Natural killer cell (primary cell): ENCODE results near the gene KDM4B. TPM values are rescaled to one million over a fixed set of nuclear protein-coding genes. Genes with fewer than 3 reads are reported as not detected.

Experiments
- ATAC-seq, 3 donors: fragments of 150-1000 bp in 2 of 3; fragments of 200-7000 bp in 1 of 3; cut with Tn5 transposase; 1 replicate in 1 of 3; 2 replicates in 2 of 3; pipeline ENCODE4 v1.10.0; 2021; ENCODE audit warnings: mild to moderate bottlenecking in 2 of 3, moderate library complexity in 2 of 3
- DNase-seq, 2 donors: peaks; one replicate each; pipeline versions ENCODE4 v3.0.0 to v3.0.0-alpha.2; 2013 to 2021; ENCODE audit warnings: mixed read lengths in 1 of 2
- H3K27ac ChIP-seq: one replicate; pipeline ENCODE4 v1.5.1; 2013; ENCODE audit warnings: mild to moderate bottlenecking, low read length
- H3K27me3 ChIP-seq: one replicate; pipeline ENCODE4 v1.6.1; 2013; ENCODE audit warnings: low read length; ENCODE audit not compliant: control insufficient read depth, insufficient read depth
- H3K36me3 ChIP-seq: one replicate; pipeline ENCODE4 v1.6.1; 2013; ENCODE audit warnings: low read length; ENCODE audit not compliant: control insufficient read depth, insufficient read depth
- H3K4me1 ChIP-seq: one replicate; pipeline ENCODE4 v1.6.1; 2013; ENCODE audit warnings: low read length; ENCODE audit not compliant: control insufficient read depth, insufficient read depth
- H3K4me3 ChIP-seq: one replicate; pipeline ENCODE4 v1.5.1; 2013; ENCODE audit warnings: low read length
- H3K9me3 ChIP-seq: one replicate; pipeline ENCODE4 v1.6.1; 2013; ENCODE audit warnings: low read length; ENCODE audit not compliant: control insufficient read depth, insufficient read depth
- H3K27ac Mint-ChIP-seq, 2 donors: one replicate each; pipeline ENCODE4 v1.8.0; 2022; ENCODE audit warnings: mild to moderate bottlenecking in 2 of 2, mixed read lengths in 2 of 2, moderate library complexity in 1 of 2
- H3K27me3 Mint-ChIP-seq, 2 donors: one replicate each; pipeline ENCODE4 v1.8.0; 2022; ENCODE audit warnings: low read depth in 2 of 2, mixed read lengths in 2 of 2
- H3K36me3 Mint-ChIP-seq: one replicate; pipeline ENCODE4 v1.8.0; 2022; ENCODE audit warnings: mixed read lengths
- H3K4me1 Mint-ChIP-seq, 2 donors: one replicate each; pipeline ENCODE4 v1.8.0; 2022; ENCODE audit warnings: mixed read lengths in 2 of 2
- H3K4me3 Mint-ChIP-seq: one replicate; pipeline ENCODE4 v1.8.0; 2022; ENCODE audit warnings: mild to moderate bottlenecking, moderate library complexity, mixed read lengths
- H3K9me3 Mint-ChIP-seq, 2 donors: one replicate each; pipeline ENCODE4 v1.8.0; 2022; ENCODE audit warnings: mixed read lengths in 2 of 2
- CTCF ChIP-seq: fragments of 200-600 bp; IDR thresholded peaks from one replicate; pipeline ENCODE4 v1.8.0; 2022; ENCODE audit warnings: antibody characterized with exemption
- WGBS: methylation state at CpG from one replicate; pipeline ENCODE4 v1.1.7; 2013; ENCODE audit warnings: missing lambda C conversion rate; ENCODE audit not compliant: insufficient coverage; 5-methylcytosine and 5-hydroxymethylcytosine counted together
- intact Hi-C: fragments of 100-400 bp; cut with micrococcal nuclease; formaldehyde crosslinking; loops from one replicate; pipeline ENCODE4 v1.14.2; 2022
- total RNA-seq, 4 donors: library from RNA; stranded (reverse); fragments of 120-200 nt in 1 of 4; gene quantifications; one replicate each; pipeline versions ENCODE4 v1.2.3 to v1.2.4, GENCODE V29; 2013 to 2022

Gene KDM4B
- total RNA-seq, 3 donors from 2014 or later (not counting 1 experiment from before 2014, with no cell fraction given) = 68.0 to 73.5 (median 68.1) TPM

- Mint-ChIP-seq H3K36me3 (no peaks in the 10 kb centered on the region), H3K4me1 (peaks cover 5 to 23% of the 10 kb centered on the region in 2 donors), H3K4me3 (no peak overlapping the region), H3K9me3 (no peaks in the 10 kb centered on the region), H3K27me3 (no peaks in the 10 kb centered on the region), H3K27ac (no peak overlapping the region)
- ATAC-seq (peak in 2 of 3 donors; percentile 38 to 65), DNase-seq (no peak)
- peaks cover 12% of the 10 kb centered on the region for H3K4me1 ChIP-seq
- no peak for TF ChIP-seq CTCF
- intact Hi-C loops = no loop called here
- peaks cover 11% of the 10 kb centered on the region for H3K36me3 ChIP-seq
- H3K9me3 ChIP-seq = no peaks in the 10 kb centered on the region
- H3K4me3 ChIP-seq = no peak overlapping the region
- WGBS = 75% methylated on average over 16 of the region's 16 CpGs
- H3K27ac ChIP-seq = no peak overlapping the region
- no peaks in the 10 kb centered on the region for H3K27me3 ChIP-seq
Measured at GRCh38 chr19:5018224-5019015, 49.5 kb downstream of the KDM4B start.

GRCh38 chr19:5020368-5020767 lies 51.5 kb downstream of the KDM4B start:
- H3K27me3 ChIP-seq = no peaks in the 10 kb centered on the region
- no peak overlapping the region for H3K4me3 ChIP-seq
- Mint-ChIP-seq H3K27ac (no peak overlapping the region), H3K4me3 (no peak overlapping the region), H3K27me3 (no peaks in the 10 kb centered on the region), H3K36me3 (no peaks in the 10 kb centered on the region), H3K9me3 (no peaks in the 10 kb centered on the region), H3K4me1 (peaks cover 5 to 23% of the 10 kb centered on the region in 2 donors)
- ATAC-seq = no peak
- H3K27ac ChIP-seq = no peak overlapping the region
- 94% methylated on average over 21 of the region's 21 CpGs for WGBS
- H3K9me3 ChIP-seq = no peaks in the 10 kb centered on the region
- H3K36me3 ChIP-seq = peaks cover 11% of the 10 kb centered on the region
- DNase-seq = no peak
- peaks cover 12% of the 10 kb centered on the region for H3K4me1 ChIP-seq
- intact Hi-C loops = no loop called here
- no peak for TF ChIP-seq CTCF

- Mint-ChIP-seq H3K27me3 (no peaks in the 10 kb centered on the region), H3K4me1 (peaks cover 5 to 24% of the 10 kb centered on the region in 2 donors), H3K27ac (no peak overlapping the region), H3K9me3 (no peaks in the 10 kb centered on the region), H3K4me3 (no peak overlapping the region), H3K36me3 (no peaks in the 10 kb centered on the region)
- no peak for TF ChIP-seq CTCF
- ATAC-seq (no peak), DNase-seq (no peak)
- Histone ChIP-seq H3K9me3 (no peaks in the 10 kb centered on the region), H3K4me1 (peaks cover 12% of the 10 kb centered on the region), H3K4me3 (no peak overlapping the region), H3K27ac (no peak overlapping the region), H3K36me3 (peaks cover 11% of the 10 kb centered on the region), H3K27me3 (no peaks in the 10 kb centered on the region)
- intact Hi-C loops = no loop called here
- 96% methylated on average over 5 of the region's 5 CpGs for WGBS
Measured at GRCh38 chr19:5021046-5021445, 52.1 kb downstream of the KDM4B start.
